GM21619 (cell line): ENCODE data around the gene CD28.

Experiments
- ATAC-seq: cut with Tn5 transposase; IDR thresholded peaks from one replicate; pipeline ENCODE4 v1.9.1; 2021; ENCODE audit not compliant: unreplicated experiment

The CD28 gene

GRCh38 chr2:203713381-203713780, 6.9 kb downstream of the CD28 start:
- ATAC-seq: no peak

GRCh38 chr2:203714112-203714511, 7.7 kb downstream of the CD28 start:
- no peak for ATAC-seq

GRCh38 chr2:203715744-203716143, 9.3 kb downstream of the CD28 start:
- no peak for ATAC-seq

GRCh38 chr2:203718087-203718486, 11.6 kb downstream of the CD28 start:
- peak; percentile 89 for ATAC-seq

- no peak for ATAC-seq
Measured at GRCh38 chr2:203719456-203720410, 13.3 kb downstream of the CD28 start.

- ATAC-seq: no peak
Measured at GRCh38 chr2:203720915-203721672, 14.7 kb downstream of the CD28 start.

GRCh38 chr2:203721781-203722300, 15.4 kb downstream of the CD28 start:
- no peak for ATAC-seq

- no peak for ATAC-seq
Measured at GRCh38 chr2:203722411-203722810, 16.0 kb downstream of the CD28 start.

GRCh38 chr2:203728321-203728720, 21.9 kb downstream of the CD28 start:
- ATAC-seq: no peak

- no peak for ATAC-seq
Measured at GRCh38 chr2:203730076-203730729, 23.8 kb downstream of the CD28 start.

GRCh38 chr2:203730883-203731282, 24.4 kb downstream of the CD28 start:
- no peak for ATAC-seq

- no peak for ATAC-seq
Measured at GRCh38 chr2:203732092-203732952, 25.9 kb downstream of the CD28 start.

- ATAC-seq: no peak
Measured at GRCh38 chr2:203732953-203733510, 26.6 kb downstream of the CD28 start.

- ATAC-seq: no peak
Measured at GRCh38 chr2:203733684-203734083, 27.2 kb downstream of the CD28 start.

- no peak for ATAC-seq
Measured at GRCh38 chr2:203734276-203734983, 28.0 kb downstream of the CD28 start.

GRCh38 chr2:203737360-203737759, 30.9 kb downstream of the CD28 start:
- no peak for ATAC-seq

- no peak for ATAC-seq
Measured at GRCh38 chr2:203739351-203739750, 32.9 kb downstream of the CD28 start.

- ATAC-seq: no peak
Measured at GRCh38 chr2:203740871-203741281, 34.4 kb downstream of the CD28 start.

GRCh38 chr2:203741566-203741965, 35.1 kb downstream of the CD28 start:
- ATAC-seq: no peak
